Panc1 (cell line): ENCODE data around the gene SPP1.

Source experiments
- POLR2AphosphoS5 ChIP-seq: IDR thresholded peaks from 2 replicates; pipeline ENCODE4 v1.6.1; 2012; ENCODE audit warnings: mild to moderate bottlenecking, low read depth, low read length, moderate library complexity
- TCF7L2 ChIP-seq: IDR thresholded peaks from 2 replicates; pipeline ENCODE4 v1.6.1; 2011; ENCODE audit warnings: mild to moderate bottlenecking, low read depth, low read length, inconsistent platforms
- TF ChIP-seq, protein P1 (sequence below): fragments of 450-650 bp; IDR thresholded peaks from 2 replicates; pipeline ENCODE4 v1.5.1; 2017; ENCODE audit warnings: mild to moderate bottlenecking
- TF ChIP-seq, protein P2 (sequence below), 2 experiments: IDR thresholded peaks; 2 replicates each; pipeline ENCODE4 v1.6.1; 2011 to 2012; ENCODE audit warnings: low read depth in 2 of 2, control low read depth in 1 of 2, low read length in 1 of 2, mild to moderate bottlenecking in 1 of 2, moderate library complexity in 1 of 2; ENCODE audit not compliant: insufficient read depth in 1 of 2

DNA sequence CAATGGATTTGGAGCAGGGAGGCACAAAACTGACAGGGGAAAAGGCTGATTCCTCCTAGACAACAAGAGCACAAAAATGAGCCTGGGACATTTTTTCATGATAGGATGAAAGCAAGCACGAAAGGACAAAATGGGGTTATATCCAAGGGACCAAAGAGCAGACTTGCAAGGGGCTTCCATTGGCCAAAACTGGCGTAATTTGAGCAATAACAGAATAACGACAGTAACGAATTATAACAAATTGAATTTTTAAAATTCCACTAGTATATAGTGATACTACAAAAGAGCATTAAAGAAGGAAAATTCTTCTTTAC, 10.3 kb downstream of the SPP1 start:
- TF ChIP-seq, protein P1, sequence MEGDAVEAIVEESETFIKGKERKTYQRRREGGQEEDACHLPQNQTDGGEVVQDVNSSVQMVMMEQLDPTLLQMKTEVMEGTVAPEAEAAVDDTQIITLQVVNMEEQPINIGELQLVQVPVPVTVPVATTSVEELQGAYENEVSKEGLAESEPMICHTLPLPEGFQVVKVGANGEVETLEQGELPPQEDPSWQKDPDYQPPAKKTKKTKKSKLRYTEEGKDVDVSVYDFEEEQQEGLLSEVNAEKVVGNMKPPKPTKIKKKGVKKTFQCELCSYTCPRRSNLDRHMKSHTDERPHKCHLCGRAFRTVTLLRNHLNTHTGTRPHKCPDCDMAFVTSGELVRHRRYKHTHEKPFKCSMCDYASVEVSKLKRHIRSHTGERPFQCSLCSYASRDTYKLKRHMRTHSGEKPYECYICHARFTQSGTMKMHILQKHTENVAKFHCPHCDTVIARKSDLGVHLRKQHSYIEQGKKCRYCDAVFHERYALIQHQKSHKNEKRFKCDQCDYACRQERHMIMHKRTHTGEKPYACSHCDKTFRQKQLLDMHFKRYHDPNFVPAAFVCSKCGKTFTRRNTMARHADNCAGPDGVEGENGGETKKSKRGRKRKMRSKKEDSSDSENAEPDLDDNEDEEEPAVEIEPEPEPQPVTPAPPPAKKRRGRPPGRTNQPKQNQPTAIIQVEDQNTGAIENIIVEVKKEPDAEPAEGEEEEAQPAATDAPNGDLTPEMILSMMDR: peak; percentile 47
- TF ChIP-seq, protein P2, sequence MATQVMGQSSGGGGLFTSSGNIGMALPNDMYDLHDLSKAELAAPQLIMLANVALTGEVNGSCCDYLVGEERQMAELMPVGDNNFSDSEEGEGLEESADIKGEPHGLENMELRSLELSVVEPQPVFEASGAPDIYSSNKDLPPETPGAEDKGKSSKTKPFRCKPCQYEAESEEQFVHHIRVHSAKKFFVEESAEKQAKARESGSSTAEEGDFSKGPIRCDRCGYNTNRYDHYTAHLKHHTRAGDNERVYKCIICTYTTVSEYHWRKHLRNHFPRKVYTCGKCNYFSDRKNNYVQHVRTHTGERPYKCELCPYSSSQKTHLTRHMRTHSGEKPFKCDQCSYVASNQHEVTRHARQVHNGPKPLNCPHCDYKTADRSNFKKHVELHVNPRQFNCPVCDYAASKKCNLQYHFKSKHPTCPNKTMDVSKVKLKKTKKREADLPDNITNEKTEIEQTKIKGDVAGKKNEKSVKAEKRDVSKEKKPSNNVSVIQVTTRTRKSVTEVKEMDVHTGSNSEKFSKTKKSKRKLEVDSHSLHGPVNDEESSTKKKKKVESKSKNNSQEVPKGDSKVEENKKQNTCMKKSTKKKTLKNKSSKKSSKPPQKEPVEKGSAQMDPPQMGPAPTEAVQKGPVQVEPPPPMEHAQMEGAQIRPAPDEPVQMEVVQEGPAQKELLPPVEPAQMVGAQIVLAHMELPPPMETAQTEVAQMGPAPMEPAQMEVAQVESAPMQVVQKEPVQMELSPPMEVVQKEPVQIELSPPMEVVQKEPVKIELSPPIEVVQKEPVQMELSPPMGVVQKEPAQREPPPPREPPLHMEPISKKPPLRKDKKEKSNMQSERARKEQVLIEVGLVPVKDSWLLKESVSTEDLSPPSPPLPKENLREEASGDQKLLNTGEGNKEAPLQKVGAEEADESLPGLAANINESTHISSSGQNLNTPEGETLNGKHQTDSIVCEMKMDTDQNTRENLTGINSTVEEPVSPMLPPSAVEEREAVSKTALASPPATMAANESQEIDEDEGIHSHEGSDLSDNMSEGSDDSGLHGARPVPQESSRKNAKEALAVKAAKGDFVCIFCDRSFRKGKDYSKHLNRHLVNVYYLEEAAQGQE (IDR thresholded peaks at IDR 0.05; ENCODE audit: insufficient read depth in 1 of 2, low read depth in 2 of 2, low read length in 1 of 2): no peak
- no peak for TF ChIP-seq POLR2AphosphoS5
- no peak for TF ChIP-seq TCF7L2
